ENCODE measurements around the gene RASA3. TPM values are rescaled to one million over a fixed set of nuclear protein-coding genes. Genes with fewer than 3 reads are reported as not detected.

RASA3 gene
- total RNA-seq, 3 donors from 2014 or later (not counting 1 experiment from before 2014, with no cell fraction given): 252 to 277 (median 274) TPM

- WGBS (ENCODE audit: insufficient coverage): 95% methylated on average over 17 of the region's 21 CpGs
- Histone ChIP-seq H3K4me3 (ENCODE audit: low read length) (no peak overlapping the region), H3K27ac (ENCODE audit: low read length) (no peak overlapping the region), H3K4me1 (ENCODE audit: control insufficient read depth, insufficient read depth, low read length) (no peaks in the 10 kb centered on the region), H3K36me3 (ENCODE audit: control insufficient read depth, insufficient read depth, low read length) (peaks cover 13% of the 10 kb centered on the region), H3K27me3 (ENCODE audit: control insufficient read depth, insufficient read depth, low read length) (no peaks in the 10 kb centered on the region), H3K9me3 (ENCODE audit: control insufficient read depth, insufficient read depth, low read length) (no peaks in the 10 kb centered on the region)
- no peak for DNase-seq
- peaks cover 0 to 5% of the 10 kb centered on the region in 2 donors for H3K4me1 Mint-ChIP-seq
- intact Hi-C loops (cut with micrococcal nuclease): no loop called here
- TF ChIP-seq, protein P1, sequence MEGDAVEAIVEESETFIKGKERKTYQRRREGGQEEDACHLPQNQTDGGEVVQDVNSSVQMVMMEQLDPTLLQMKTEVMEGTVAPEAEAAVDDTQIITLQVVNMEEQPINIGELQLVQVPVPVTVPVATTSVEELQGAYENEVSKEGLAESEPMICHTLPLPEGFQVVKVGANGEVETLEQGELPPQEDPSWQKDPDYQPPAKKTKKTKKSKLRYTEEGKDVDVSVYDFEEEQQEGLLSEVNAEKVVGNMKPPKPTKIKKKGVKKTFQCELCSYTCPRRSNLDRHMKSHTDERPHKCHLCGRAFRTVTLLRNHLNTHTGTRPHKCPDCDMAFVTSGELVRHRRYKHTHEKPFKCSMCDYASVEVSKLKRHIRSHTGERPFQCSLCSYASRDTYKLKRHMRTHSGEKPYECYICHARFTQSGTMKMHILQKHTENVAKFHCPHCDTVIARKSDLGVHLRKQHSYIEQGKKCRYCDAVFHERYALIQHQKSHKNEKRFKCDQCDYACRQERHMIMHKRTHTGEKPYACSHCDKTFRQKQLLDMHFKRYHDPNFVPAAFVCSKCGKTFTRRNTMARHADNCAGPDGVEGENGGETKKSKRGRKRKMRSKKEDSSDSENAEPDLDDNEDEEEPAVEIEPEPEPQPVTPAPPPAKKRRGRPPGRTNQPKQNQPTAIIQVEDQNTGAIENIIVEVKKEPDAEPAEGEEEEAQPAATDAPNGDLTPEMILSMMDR (IDR thresholded peaks at IDR 0.05): no peak
- H3K36me3 Mint-ChIP-seq: no peaks in the 10 kb centered on the region
- no peak overlapping the region for H3K4me3 Mint-ChIP-seq
- H3K9me3 Mint-ChIP-seq: no peaks in the 10 kb centered on the region
- ATAC-seq: no peak
- H3K27ac Mint-ChIP-seq: no peak overlapping the region
- H3K27me3 Mint-ChIP-seq (ENCODE audit: low read depth in 2 of 2): no peaks in the 10 kb centered on the region
These were observed 168.0 kb downstream of the RASA3 start for GRCh38 chr13:113964251-113964995.

DNA sequence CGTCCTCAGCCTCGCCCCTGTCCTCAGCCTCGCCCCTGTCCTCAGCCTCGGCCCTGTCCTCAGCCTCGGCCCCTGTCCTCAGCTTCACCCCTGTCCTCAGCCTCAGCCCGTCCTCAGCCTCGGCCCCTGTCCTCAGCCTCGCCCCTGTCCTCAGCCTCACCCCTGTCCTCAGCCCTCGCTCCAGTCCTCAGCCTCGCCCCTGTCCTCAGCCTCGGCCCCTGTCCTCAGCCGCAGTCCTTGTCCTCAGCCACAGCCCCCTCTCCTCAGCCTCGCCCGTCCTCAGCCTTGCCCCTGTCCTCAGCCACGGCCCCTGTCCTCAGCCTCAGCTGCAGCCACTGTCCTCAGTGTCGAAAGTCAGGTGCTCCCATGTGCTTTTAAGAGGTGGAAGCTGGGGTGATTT is 169.0 kb downstream of the RASA3 start:
- TF ChIP-seq, protein P1 (IDR thresholded peaks at IDR 0.05): no peak
- Histone ChIP-seq H3K27ac (ENCODE audit: low read length) (no peak overlapping the region), H3K9me3 (ENCODE audit: control insufficient read depth, insufficient read depth, low read length) (no peaks in the 10 kb centered on the region), H3K36me3 (ENCODE audit: control insufficient read depth, insufficient read depth, low read length) (peaks cover 7% of the 10 kb centered on the region), H3K4me1 (ENCODE audit: control insufficient read depth, insufficient read depth, low read length) (no peaks in the 10 kb centered on the region), H3K4me3 (ENCODE audit: low read length) (no peak overlapping the region), H3K27me3 (ENCODE audit: control insufficient read depth, insufficient read depth, low read length) (no peaks in the 10 kb centered on the region)
- H3K27ac Mint-ChIP-seq: peak overlapping the region in 1 of 2 donors; percentile 47
- 97% methylated on average over 16 of the region's 16 CpGs for WGBS (ENCODE audit: insufficient coverage)
- H3K36me3 Mint-ChIP-seq: no peaks in the 10 kb centered on the region
- intact Hi-C loops (cut with micrococcal nuclease): no loop called here
- H3K4me3 Mint-ChIP-seq: no peak overlapping the region
- DNase-seq (no peak), ATAC-seq (no peak)
- no peaks in the 10 kb centered on the region for H3K27me3 Mint-ChIP-seq (ENCODE audit: low read depth in 2 of 2)
- no peaks in the 10 kb centered on the region for H3K9me3 Mint-ChIP-seq
- peaks cover 0 to 11% of the 10 kb centered on the region in 2 donors for H3K4me1 Mint-ChIP-seq

- H3K4me3 Mint-ChIP-seq: no peak overlapping the region
- no peaks in the 10 kb centered on the region for H3K9me3 Mint-ChIP-seq
- no peak for ATAC-seq
- intact Hi-C loops (cut with micrococcal nuclease): no loop called here
- Histone ChIP-seq H3K27me3 (ENCODE audit: control insufficient read depth, insufficient read depth, low read length) (no peaks in the 10 kb centered on the region), H3K4me1 (ENCODE audit: control insufficient read depth, insufficient read depth, low read length) (no peaks in the 10 kb centered on the region), H3K27ac (ENCODE audit: low read length) (no peak overlapping the region), H3K4me3 (ENCODE audit: low read length) (no peak overlapping the region), H3K9me3 (ENCODE audit: control insufficient read depth, insufficient read depth, low read length) (no peaks in the 10 kb centered on the region), H3K36me3 (ENCODE audit: control insufficient read depth, insufficient read depth, low read length) (peaks cover 6% of the 10 kb centered on the region)
- no peaks in the 10 kb centered on the region for H3K36me3 Mint-ChIP-seq
- DNase-seq: no peak
- 93% methylated on average over 17 of the region's 17 CpGs for WGBS (ENCODE audit: insufficient coverage)
- TF ChIP-seq, protein P1 (IDR thresholded peaks at IDR 0.05): no peak
- H3K27ac Mint-ChIP-seq: no peak overlapping the region
- peaks cover 0 to 15% of the 10 kb centered on the region in 2 donors for H3K4me1 Mint-ChIP-seq
- no peaks in the 10 kb centered on the region for H3K27me3 Mint-ChIP-seq (ENCODE audit: low read depth in 2 of 2)
These were observed 169.4 kb downstream of the RASA3 start for GRCh38 chr13:113962975-113963374.

DNA sequence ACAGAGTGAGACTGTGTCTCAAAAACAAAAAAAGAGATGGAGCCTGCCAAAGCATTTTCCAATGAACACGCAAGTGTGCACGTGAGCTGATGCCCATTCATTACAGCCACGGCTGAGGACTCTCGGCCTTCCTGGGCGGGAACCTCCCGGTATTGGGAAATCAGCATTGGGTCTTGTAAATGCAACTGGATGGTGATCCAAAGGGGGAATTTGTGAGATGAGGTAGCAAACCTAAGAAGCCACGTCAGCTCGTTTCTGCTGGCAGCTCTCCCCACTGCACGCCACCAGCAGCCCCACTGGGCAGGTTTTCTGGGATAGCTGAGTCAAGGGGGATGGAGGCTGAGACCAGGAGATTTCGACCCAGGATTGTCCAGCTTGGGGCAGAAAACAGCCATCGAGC is 170.0 kb downstream of the RASA3 start:
- Histone ChIP-seq H3K4me3 (ENCODE audit: low read length) (no peak overlapping the region), H3K27me3 (ENCODE audit: control insufficient read depth, insufficient read depth, low read length) (no peaks in the 10 kb centered on the region), H3K27ac (ENCODE audit: low read length) (no peak overlapping the region), H3K4me1 (ENCODE audit: control insufficient read depth, insufficient read depth, low read length) (no peaks in the 10 kb centered on the region), H3K36me3 (ENCODE audit: control insufficient read depth, insufficient read depth, low read length) (peaks cover 6% of the 10 kb centered on the region), H3K9me3 (ENCODE audit: control insufficient read depth, insufficient read depth, low read length) (no peaks in the 10 kb centered on the region)
- H3K9me3 Mint-ChIP-seq: no peaks in the 10 kb centered on the region
- no peak overlapping the region for H3K4me3 Mint-ChIP-seq
- H3K36me3 Mint-ChIP-seq: no peaks in the 10 kb centered on the region
- TF ChIP-seq, protein P1 (IDR thresholded peaks at IDR 0.05): no peak
- H3K4me1 Mint-ChIP-seq: peaks cover 0 to 21% of the 10 kb centered on the region in 2 donors
- ATAC-seq (no peak), DNase-seq (no peak)
- intact Hi-C loops (cut with micrococcal nuclease): no loop called here
- 88% methylated on average over 11 of the region's 11 CpGs for WGBS (ENCODE audit: insufficient coverage)
- no peaks in the 10 kb centered on the region for H3K27me3 Mint-ChIP-seq (ENCODE audit: low read depth in 2 of 2)
- H3K27ac Mint-ChIP-seq: no peak overlapping the region

Data from natural killer cell (primary cell).